DOHH2 (cell line): Measurements from ENCODE around the gene KRTAP16-1.

ENCODE experiments used
- EZH2phosphoT487 ChIP-seq: fragments of 200-600 bp; sonication (generic); IDR thresholded peaks from 2 replicates; pipeline ENCODE4 v1.6.1; 2017; ENCODE audit warnings: borderline replicate concordance, mild to moderate bottlenecking, antibody characterized with exemption, low read length, moderate library complexity, mixed read lengths
- TF ChIP-seq, protein P1 (sequence below): fragments of 200-600 bp; sonication (generic); IDR thresholded peaks from one replicate; pipeline ENCODE4 v1.5.1; 2014; ENCODE audit warnings: antibody characterized with exemption, mild to moderate bottlenecking, low read depth, low read length; ENCODE audit not compliant: poor library complexity, severe bottlenecking

DNA sequence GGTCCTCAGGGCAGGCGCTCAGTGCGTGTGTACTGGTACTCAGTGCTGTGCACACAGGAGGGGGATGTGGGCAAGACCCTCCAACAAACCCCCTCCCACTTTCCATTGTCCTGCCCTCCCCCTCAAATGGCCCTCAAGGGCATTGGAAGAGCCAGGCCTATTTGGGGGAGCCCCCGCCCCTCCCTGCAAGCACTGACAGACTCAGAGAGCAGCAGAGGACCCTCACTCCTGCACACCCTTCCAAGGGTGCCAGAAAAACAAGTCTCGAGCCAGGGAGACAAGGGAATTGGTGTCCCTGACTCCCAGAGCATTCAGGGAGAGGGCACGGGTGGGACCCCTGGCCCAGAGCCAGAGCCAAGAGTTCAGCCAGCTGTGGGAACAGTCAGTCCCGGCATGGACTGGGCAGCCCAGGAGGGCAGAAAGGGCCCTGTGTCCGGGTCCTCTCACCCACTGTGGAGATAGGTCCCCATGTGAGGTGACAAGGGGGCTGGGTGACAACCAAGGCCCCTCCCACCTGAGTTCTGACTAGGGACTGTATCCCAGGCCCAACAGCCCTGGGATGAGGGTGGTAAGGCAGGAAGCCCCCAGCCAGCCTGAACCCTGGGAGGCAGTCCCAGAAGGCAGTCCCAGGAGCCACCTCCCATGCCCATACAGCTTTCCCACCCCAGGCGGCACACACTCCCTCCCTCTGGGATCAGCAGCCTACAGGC lies 18.5 kb upstream of the KRTAP16-1 start:
- TF ChIP-seq, protein P1, sequence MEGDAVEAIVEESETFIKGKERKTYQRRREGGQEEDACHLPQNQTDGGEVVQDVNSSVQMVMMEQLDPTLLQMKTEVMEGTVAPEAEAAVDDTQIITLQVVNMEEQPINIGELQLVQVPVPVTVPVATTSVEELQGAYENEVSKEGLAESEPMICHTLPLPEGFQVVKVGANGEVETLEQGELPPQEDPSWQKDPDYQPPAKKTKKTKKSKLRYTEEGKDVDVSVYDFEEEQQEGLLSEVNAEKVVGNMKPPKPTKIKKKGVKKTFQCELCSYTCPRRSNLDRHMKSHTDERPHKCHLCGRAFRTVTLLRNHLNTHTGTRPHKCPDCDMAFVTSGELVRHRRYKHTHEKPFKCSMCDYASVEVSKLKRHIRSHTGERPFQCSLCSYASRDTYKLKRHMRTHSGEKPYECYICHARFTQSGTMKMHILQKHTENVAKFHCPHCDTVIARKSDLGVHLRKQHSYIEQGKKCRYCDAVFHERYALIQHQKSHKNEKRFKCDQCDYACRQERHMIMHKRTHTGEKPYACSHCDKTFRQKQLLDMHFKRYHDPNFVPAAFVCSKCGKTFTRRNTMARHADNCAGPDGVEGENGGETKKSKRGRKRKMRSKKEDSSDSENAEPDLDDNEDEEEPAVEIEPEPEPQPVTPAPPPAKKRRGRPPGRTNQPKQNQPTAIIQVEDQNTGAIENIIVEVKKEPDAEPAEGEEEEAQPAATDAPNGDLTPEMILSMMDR, result no peak
- TF ChIP-seq EZH2phosphoT487, result no peak
